GM12873 (cell line): ENCODE results near the gene FNDC1.

Experiments
- CTCF ChIP-seq: IDR thresholded peaks from 2 replicates; pipeline ENCODE4 v1.5.1; 2012; ENCODE audit warnings: low read depth, mild to moderate bottlenecking, moderate library complexity, low read length, control low read depth; ENCODE audit not compliant: insufficient read depth; ENCODE audit errors: missing control alignments

The FNDC1 gene

GRCh38 chr6:159169193-159169555, at the start of gene FNDC1:
Gene FNDC1 (plus strand): TSS chr6:159169400. CDS start chr6:159169597, 197 bp downstream.
- peak; percentile 36 for TF ChIP-seq CTCF

- no peak for TF ChIP-seq CTCF
Measured at GRCh38 chr6:159119791-159120190, 49.4 kb upstream of the FNDC1 start.

GRCh38 chr6:159121486-159121885, 47.7 kb upstream of the FNDC1 start:
- TF ChIP-seq CTCF = no peak

DNA sequence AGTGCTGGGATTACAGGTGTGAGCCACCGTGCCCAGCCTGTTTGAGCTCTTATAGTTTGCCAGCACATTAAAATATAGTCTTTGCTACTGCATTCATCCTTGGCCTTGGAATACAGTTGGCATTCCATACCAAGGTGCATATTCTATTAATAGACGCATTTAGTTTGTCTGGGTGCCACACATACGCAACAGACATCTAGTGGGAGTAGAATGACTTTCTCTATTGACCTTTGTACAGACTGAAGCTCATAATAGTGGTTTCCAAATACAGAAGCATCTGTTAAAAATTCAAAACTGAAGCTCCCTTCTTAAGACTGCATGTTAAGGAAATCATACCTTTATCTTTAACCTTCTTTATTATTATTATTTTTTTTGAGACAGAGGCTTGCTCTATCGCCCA, 46.7 kb upstream of the FNDC1 start:
- TF ChIP-seq CTCF = no peak

GRCh38 chr6:159125014-159125609, 44.1 kb upstream of the FNDC1 start:
- TF ChIP-seq CTCF = peak; percentile 4

GRCh38 chr6:159125951-159126352, 43.2 kb upstream of the FNDC1 start:
- no peak for TF ChIP-seq CTCF

- TF ChIP-seq CTCF = no peak
Measured at GRCh38 chr6:159126590-159126989, 42.6 kb upstream of the FNDC1 start.
